IPS-11a (cell line): ENCODE measurements around the gene MEPE.

ENCODE experiments used
- H3K4me3 ChIP-seq: one replicate; pipeline ENCODE4 v1.5.1; 2013; ENCODE audit warnings: low read depth, low read length, control low read depth

MEPE gene

DNA sequence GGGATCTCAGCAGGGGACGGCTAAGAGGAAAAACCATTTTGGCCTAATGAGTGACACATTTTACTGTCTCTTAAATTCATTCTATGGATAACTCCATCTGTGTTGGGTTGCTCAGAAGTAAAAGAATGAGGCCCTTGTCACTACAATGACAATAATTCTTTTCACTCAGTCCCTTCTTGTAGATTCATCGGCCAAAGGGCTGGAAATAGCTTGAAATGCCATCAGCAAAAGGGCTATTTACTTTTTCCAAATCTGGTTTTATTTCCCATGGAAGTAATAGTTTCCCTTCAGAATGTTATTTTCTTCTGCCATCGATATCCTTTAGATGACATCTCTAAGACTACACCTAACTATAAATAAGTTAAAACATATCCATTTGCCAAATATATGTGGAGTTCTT lies 7.4 kb downstream of the MEPE start:
- no peak overlapping the region for H3K4me3 ChIP-seq

DNA sequence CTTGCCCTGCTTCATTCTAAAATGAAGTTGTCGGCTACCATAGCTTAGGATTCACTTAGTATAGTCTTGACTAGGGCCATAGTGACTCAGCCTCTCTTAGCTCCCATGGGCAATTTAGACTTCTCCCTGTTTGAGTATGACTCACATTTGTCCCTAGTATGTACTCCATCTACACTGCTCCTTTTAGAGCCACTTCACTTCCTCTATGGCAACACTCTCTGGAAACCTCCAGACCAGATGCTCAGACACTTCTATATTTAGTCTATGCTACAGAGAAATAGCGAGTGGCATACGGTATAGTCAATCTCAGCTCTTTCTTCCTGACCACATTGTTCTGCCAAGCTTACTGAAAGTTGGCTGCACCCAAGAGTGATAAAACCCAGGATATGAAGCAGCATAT lies 11.2 kb downstream of the MEPE start:
- no peak overlapping the region for H3K4me3 ChIP-seq

GRCh38 chr4:87844452-87844851 lies 11.7 kb downstream of the MEPE start:
- no peak overlapping the region for H3K4me3 ChIP-seq

GRCh38 chr4:87846226-87846625 lies 13.5 kb downstream of the MEPE start:
- no peak overlapping the region for H3K4me3 ChIP-seq

GRCh38 chr4:87848622-87849351 lies 16.0 kb downstream of the MEPE start:
- peak overlapping the region; percentile 2 for H3K4me3 ChIP-seq

DNA sequence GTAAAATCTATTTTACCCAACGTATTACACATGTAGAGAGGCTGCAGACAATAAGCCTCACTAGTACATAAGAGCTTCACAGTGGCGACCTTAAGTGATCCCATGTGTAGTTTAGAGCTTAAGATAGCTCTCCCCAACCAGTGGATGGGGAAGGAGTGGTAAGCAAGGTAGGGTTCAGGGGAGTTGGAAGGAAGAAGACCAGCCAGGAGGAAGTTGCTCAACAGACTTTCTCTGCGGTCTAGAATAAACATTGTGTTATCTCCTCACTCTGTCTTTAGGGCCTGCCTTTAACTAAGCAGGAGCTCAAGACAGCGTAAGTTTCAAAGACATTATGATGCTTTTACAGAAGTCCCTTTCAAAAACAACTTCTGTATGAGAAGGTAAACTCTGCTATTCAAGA lies 16.8 kb downstream of the MEPE start:
- H3K4me3 ChIP-seq, result no peak overlapping the region

DNA sequence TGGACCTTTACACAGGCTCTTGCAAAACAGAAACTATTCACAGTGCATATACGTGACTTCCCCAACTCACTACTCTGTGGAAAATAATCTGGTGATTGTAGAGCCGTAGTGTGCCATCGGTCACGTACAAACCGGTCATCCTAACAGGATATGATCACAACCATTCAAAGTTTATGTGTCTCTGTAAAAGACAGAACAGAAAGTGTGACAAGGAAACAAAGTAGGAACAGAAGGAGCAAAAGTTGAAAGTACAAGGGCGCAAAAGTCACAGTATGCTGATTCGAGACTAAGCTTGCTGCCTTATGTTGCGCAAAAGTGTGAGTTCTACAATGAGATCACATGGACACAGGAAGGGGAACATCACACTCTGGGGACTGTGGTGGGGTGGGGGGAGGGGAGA lies 18.6 kb downstream of the MEPE start:
- no peak overlapping the region for H3K4me3 ChIP-seq

GRCh38 chr4:87851953-87852352 lies 19.2 kb downstream of the MEPE start:
- H3K4me3 ChIP-seq, result no peak overlapping the region

- H3K4me3 ChIP-seq, result no peak overlapping the region
Measured at GRCh38 chr4:87853108-87853507, 20.3 kb downstream of the MEPE start.

DNA sequence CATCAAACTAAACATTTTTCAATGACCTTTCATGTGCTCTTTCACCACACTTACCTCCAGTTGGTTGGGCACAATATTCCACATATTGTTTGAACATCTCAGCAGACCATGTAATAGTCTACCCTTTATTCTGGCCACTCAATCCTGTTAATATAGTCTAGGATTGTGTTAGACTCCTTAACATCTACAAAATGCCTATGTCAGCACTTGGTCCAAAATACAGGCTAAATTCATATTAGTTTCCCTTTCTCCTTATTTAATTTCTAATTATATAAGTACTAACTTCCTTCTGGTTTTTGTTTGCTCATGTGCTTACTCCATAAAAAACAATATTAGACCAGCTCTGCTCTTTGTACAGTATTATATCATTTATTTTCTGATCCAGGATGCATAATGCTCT lies 21.1 kb downstream of the MEPE start:
- H3K4me3 ChIP-seq, result no peak overlapping the region

DNA sequence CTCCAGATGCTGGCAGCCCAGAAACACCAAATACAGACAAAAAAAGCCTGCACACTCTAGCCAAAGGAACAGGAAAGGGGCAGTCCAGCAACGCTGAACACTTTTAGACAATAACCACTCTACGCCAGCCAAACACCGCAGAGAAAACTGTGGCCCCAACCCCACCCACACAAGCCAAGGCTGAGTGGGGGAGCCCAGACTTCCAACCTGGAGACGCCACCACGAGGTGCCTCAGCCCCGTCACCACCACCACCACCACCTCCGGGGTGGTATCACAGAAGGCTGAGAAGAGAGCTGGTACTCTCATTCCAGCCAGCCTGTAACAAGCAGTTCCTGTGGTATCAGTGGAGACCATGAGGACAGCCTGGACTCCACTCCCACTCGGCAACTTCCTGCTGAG lies 22.8 kb downstream of the MEPE start:
- no peak overlapping the region for H3K4me3 ChIP-seq

- H3K4me3 ChIP-seq, result no peak overlapping the region
Measured at GRCh38 chr4:87856816-87857215, 24.0 kb downstream of the MEPE start.

DNA sequence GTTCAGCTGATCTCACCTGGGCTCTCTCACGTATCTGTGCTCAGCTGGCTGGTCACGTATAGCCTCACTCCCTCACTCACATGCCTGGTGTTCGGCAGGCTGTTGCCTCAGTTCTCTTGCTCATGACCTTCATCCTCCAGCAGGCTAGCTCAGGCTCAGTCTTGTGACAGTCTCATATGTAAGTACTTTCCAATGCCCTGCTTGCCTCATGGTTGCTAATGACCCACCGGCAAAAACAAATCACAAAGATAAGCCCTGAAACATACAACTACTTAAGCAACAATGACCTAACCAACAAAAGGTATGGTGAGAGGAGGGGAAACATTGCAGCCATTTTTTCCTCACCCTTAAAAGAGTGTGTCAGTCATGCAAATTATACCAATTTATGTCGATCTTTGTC lies 25.0 kb downstream of the MEPE start:
- no peak overlapping the region for H3K4me3 ChIP-seq

DNA sequence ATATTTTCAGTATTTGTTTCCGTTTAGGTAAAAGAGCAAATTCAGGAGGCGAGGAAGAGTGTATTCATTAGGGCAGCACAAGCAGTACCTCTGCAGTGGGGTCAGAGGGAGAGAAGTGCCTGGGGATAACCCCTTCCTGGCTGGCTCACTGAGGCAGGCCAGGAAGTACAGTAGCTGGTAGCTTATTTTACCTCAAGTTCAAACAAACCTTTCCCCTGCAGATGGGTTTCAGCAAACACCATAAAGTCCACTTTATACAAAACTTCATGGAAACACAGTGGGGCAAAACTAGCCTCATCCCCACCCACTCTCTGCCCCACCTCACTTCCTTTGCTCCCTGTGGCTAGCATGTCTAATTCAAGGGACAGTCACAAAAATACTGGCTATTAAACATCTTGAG lies 29.5 kb downstream of the MEPE start:
- no peak overlapping the region for H3K4me3 ChIP-seq

- H3K4me3 ChIP-seq, result no peak overlapping the region
Measured at GRCh38 chr4:87863486-87863885, 30.7 kb downstream of the MEPE start.

- peak overlapping the region; percentile 25 for H3K4me3 ChIP-seq
Measured at GRCh38 chr4:87864321-87864720, 31.6 kb downstream of the MEPE start.

DNA sequence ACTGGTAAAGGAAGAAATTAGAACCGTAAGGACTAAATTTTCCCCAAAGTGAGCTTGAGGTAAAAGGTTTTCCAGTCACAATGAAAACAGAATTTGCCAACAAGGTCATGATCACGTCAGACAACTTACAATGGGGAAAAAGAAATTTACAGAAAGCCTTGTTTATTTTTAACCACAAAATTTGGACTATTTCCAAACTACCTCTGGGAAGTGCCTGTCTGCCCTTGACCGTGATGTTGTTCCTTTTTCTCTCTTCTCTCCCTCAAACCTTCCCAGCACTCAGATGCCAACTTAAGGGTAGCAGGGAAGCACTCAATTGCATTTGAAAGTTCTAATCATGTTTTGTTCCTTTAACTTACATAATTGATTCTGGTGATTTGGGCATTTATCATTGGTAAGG lies 32.5 kb downstream of the MEPE start:
- H3K4me3 ChIP-seq, result peak overlapping the region; percentile 18

GRCh38 chr4:87865960-87866598 lies 33.3 kb downstream of the MEPE start:
- no peak overlapping the region for H3K4me3 ChIP-seq

GRCh38 chr4:87868522-87868921 lies 35.8 kb downstream of the MEPE start:
- no peak overlapping the region for H3K4me3 ChIP-seq

DNA sequence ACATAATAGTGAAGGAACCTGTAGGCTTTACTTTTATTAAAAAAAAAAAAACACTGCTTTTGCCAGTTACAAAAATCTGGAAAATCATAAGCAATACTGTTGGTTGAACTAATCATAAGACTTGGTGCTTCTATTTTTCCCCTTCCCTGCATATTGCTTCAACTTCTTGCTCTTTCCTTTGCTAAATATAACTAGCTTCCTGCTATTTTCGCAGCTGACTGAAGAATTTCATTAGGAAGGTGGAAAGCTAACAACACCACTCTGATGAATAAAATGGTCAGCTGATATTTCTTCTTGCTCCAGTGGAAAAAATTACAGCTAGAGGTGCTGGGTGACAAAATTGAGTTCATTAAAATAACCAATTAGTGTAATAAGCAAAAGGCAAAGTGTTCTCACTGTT lies 39.3 kb downstream of the MEPE start:
- no peak overlapping the region for H3K4me3 ChIP-seq

- no peak overlapping the region for H3K4me3 ChIP-seq
Measured at GRCh38 chr4:87875191-87875590, 42.4 kb downstream of the MEPE start.

- H3K4me3 ChIP-seq, result no peak overlapping the region
Measured at GRCh38 chr4:87880106-87880505, 47.3 kb downstream of the MEPE start.

DNA sequence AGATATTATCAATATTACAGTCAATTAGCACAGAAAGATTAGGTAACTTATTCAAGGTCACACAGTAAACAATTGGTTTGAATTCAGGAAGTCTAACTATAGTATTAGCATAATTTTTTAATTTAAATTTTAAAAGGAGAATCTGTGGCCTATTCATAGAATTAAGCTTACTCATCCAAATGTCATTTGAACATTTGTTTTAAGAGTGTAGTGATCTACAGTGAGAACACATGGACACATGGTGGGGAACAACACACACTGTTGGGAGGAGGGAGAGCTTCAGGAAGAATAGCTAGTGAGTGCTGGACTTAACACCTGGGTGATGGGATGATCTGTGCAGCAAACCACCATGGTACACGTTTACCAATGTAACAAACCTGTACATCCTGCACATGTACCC lies 48.3 kb downstream of the MEPE start:
- H3K4me3 ChIP-seq, result no peak overlapping the region
